AG08396 (cell line): ENCODE data around the gene TLE7.

Experiments used
- DNase-seq: peaks from one replicate; pipeline ENCODE4 v3.0.0; 2012; ENCODE audit warnings: low spot score, mixed read lengths

The TLE7 gene

DNA sequence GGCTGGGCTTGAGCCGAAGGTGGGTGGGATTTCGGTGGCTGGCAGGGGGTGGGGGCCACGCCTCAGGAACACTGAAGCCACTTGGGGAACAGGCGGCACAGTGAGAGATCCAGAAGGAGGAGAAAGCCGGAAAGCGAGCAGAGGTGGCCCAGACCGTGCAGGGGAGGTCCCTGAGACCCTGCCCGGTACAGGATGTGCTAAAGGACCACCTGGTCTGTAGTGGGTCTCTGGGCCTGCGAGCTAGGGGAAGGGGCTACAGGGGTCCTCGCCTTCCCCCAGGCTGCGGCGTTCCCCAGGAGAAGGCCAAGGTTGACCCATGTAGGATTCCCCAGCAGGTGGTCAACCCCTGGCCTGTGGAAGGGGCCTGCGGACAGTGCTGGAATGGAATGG is at the start of gene TLE7:
TLE7 (minus strand) TSS at position 4 of the 390 bp plus-strand sequence. CDS start 8,730 bp downstream, outside the sequence.
- DNase-seq: no peak

DNA sequence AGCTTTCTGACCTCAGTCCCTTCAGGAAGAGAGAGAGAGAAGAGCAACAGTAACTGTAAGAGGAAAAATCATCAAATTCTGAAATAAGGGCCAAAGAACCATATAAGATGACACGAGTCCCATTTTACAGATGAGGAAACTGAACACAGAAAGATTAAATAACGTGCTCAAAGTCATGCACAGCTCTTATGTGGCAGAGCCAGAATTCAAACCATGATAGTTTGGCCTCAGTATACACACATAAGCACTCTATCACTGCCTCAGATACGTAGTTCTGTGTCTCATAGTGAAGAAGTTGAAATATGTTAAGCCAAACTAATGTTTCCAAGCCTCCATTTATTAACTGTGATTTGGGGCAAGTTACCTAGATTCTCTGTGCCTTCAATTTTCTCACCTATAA is 49.2 kb upstream of the TLE7 start:
- no peak for DNase-seq

DNA sequence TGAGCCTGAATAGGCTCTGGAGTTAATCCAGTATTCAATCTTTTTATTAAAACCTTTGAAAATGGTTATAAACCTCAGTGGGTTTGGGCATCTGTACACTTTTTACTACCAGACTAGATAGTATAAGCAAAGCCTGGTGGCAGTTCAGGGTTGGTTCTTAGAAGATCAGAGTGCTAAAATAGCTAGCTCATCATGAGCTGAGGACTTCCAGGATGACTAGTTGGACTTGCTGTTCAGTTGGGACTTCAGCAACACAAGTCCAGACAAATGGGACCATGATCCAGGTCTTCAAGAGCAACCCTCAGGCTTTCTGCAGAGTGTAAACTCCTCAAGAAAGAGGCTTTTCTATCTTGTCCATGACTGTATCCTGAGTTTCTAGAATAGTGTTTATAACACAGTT is 48.5 kb upstream of the TLE7 start:
- no peak for DNase-seq

DNA sequence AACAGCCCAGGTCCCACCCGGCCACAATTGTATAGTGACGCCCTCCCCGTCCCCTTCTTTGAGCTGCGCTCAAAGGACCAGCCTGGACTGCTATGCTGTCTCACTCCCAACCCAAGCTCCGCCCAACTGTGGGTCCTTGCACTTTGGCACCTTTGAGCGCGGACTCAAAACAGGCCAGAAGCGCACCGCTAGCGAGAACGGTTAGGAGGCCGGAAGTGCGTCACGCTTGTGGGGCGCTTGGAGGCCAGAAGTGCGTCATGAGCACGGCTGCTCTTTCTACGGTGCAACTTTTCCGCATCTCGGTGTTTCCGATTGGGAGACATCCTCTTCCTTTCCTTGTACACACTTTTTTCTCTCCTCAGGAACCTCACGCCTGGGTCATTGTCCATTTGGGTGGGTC is 47.3 kb upstream of the TLE7 start, which contains the start of gene ZNF19:
ZNF19 (minus strand) TSS at position 203 of the 400 bp plus-strand sequence. CDS start 7,210 bp downstream, outside the sequence.
- DNase-seq: no peak

DNA sequence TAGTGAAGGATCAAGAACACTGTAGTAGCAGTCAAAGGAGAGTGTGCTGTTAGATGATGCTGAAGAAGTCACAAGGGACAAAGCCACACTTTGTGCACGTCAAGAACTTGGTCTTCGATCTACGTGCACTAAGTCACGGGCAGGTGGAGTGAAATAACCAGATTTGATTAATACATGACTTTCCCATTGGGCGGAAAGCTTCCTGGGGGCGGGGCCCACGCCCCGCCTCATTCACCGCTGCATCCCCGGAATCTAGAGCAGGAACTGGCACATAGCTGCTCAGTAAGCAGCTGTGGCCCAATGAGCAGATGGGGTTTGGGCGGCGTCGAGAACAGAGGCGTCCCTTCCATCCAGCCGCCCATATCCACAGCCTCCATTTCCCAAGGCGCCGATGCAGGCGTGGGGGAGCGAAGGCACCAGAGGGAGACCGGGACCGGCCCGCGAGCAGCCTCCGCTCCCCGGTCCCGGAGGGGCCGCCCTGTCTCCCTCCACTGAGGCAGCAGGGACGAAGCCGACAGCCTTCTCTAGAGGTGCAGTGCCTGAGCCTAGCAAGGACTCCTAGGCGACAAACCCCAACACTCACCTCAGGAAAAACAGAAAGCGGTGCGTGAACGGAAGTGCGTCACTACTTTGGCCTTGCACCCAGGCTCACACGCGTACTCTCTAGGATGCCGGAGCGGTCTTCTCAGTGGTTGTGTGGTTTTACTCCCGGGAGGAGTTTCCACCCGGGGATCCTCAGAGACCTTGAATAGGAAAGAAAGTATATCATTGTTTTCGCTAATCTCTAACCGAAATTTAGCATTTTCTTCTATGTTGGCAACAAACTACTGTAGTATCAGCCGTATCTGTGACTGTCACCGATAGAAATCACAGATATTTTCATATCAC is 42.4 kb upstream of the TLE7 start:
- DNase-seq: peak; percentile 87

DNA sequence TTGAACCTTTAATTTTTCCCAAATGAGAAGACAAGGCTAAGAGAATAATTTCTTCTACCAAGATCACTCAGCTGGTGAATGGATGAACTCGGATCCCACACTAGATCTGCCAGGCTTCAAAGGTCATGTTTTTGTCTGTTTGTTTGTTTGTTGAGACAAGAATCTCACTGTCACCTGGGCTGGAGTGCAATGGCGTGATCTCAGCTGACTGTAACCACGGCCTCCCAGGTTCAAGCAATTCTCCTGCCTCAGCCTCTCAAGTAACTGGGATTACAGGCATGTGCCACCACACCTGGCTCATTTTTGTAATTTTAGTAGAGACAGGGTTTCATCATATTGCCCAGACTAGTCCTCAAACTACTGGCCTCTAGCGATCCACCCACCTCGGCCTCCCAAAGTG is 40.7 kb upstream of the TLE7 start:
- no peak for DNase-seq

DNA sequence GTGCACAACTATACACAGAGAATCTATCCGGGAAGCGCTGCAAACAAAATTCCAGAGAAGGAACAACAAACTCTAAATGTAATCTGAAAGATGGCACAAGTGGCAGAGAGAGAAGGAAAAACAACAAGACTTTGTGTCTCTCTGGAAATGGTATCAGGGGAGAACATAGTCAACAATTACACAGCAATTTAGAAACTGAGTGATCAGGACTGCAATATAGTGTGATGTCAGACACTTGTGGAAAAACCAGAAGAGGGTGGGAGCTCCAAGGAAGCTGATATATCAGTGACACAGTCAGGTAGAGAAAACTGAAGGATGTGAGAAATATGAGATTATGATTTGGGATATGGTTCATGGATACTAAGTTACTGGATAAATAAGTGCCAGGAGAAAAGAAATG is 39.1 kb upstream of the TLE7 start:
- DNase-seq: no peak

DNA sequence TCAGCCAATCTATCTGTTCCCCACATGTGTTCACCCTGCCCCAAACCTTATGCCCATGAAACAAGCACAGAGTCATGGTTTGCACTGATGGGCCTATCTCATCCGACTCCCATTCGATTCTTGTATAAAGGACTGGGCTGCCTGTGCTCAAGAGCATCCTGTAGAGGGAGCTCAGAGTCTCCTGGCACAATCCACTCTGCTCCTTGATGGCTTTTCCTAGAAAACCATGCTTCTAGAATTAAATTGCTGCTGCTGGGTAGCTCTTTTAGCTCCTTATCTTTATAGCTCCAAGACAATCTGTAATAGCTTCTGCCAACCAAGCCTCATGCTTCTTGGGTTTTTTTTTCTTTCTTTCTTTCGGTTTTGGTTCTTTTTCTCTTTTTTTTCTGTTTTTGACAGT is 37.6 kb upstream of the TLE7 start:
- peak; percentile 29 for DNase-seq

DNA sequence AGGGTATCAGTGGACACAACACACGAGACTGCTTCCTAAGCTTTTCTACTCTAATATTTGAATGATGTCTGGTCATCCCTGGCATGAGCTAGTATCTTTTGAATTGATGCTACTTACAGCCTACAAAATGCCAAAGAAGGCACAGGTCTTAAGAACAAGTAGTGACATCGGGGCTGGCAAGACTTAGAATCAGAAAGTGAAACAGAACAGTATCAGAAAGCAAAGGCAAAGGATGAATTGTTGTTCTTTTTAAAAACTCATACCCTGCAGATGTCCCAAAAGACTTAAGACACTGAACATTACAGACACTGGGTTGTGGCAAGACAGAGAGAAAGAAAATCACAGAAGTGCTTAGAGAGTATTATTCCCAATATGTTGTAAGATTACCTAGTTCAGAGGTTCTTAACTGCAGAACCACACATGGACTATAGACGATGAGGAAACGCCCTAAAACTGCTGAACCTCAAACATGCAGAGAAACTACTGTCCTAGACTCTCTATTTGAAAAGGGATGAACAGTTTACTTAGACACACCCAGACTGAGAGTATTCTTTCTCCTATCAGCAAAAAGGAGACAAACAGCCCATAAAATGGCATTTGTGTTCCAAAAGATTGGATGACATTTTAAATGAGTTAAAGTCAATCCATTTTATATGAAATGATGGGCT is 34.7 kb upstream of the TLE7 start:
- no peak for DNase-seq

DNA sequence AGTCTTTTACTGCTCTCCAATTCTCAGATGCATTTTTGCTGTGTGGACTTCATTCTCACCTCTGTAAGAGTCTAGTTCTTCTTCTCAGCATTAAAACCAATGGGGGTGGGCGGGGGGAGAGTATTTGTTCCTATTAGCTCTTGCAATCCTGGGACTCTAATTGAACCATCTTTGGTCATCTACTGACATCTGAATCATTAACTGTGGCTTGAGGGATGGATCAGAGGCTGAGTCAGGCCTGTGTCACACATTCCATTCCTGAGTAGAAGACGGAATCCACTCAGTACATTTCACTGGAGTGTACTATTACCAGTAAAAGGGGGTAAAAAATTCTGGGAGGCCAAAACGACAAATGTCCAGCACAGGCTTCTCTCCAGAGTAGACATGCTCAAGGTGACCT is 33.0 kb upstream of the TLE7 start:
- DNase-seq: peak; percentile 77

DNA sequence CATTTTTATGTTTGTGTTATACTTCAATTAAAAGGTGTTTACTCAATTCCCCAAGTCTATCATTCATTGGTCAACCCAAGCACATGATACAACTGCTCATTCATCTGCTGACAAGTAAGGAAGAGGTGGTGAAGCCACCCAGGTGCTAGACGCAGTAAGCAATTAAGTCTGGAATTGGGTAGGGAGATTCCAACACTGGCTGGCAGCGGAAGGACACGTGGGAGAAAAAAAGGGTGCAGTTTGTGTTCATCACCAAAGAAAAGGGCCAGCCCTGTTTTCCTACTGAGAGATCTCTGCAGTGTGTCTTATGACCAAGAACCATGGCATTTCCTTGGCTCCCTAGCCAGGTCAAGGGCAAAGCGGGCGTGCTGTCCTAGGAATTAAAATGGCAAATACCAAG is 32.0 kb upstream of the TLE7 start:
- DNase-seq: no peak

DNA sequence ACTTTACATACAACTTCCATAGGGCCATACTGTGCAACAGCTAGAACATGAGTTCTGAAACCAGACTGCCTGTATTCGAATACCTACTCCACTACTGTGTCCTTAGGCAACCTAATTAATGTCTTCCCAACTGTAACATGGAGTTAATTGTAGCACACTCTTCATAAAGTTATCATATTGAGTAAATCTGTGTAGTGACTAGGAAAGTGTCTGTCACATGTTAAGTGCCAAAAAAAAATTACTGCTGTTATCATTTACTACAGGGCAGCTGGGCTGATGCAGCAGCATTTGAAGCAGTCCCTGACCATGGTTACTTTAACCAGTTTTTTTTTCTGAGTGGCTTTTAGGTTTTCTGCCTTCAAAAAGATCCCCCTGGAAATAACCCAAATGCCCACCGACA is 31.1 kb upstream of the TLE7 start:
- DNase-seq: no peak

DNA sequence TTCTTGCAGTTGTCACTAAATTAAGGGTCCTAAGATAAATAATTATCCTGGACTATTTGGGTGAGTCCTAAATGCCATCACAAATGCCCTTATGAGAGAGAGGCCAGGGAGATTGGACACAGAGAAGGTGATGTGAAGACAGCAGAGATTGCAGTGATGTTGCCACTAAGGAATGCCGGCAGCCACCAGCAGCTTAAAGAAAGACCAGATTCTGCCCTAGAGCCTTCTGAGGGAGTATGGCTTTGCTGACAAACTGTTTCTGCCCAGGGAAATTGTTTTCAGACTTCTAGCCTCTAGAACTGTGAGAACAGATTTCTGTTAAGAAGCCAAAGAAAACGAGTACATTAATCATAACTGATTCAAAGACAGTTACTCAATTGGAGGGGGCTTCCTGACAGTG is 30.2 kb upstream of the TLE7 start:
- DNase-seq: no peak

DNA sequence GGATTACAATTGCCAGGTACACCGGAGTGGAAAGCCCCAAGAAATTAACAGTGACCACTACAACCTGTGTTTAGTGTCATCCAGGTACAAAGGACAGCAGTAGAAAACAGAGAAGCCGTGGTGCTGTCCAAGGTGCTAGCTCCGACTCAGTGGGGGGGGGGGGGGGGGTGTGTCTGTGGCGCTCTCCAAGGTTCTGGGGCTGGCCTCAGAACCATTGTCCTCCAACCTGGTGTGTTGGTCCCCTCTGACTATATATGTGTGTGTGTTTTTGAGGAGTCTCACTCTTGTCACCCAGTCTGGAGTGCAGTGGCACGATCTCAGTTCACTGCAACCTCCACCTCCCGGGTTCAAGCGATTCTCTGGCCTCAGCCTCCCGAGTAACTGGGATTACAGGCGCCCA is 26.0 kb upstream of the TLE7 start:
- peak; percentile 73 for DNase-seq

DNA sequence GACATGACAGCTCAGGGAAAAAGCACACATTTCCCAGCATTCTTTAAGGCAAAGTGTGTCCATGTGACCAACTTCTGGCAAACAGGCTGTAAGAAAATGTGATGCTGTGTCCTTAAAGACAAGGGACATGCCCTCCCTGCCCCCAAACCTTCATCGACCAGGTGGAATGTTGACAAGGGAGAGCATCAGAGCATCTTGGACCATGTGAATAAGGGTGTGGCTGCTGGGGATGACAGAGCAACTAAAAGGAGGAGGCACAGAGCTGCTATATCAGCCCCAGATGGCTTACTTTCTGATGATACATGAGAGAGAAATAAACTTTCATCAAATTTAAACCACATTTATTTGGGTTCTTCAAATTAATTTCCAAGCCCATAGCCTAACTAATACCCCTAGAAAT is 22.4 kb upstream of the TLE7 start:
- no peak for DNase-seq

DNA sequence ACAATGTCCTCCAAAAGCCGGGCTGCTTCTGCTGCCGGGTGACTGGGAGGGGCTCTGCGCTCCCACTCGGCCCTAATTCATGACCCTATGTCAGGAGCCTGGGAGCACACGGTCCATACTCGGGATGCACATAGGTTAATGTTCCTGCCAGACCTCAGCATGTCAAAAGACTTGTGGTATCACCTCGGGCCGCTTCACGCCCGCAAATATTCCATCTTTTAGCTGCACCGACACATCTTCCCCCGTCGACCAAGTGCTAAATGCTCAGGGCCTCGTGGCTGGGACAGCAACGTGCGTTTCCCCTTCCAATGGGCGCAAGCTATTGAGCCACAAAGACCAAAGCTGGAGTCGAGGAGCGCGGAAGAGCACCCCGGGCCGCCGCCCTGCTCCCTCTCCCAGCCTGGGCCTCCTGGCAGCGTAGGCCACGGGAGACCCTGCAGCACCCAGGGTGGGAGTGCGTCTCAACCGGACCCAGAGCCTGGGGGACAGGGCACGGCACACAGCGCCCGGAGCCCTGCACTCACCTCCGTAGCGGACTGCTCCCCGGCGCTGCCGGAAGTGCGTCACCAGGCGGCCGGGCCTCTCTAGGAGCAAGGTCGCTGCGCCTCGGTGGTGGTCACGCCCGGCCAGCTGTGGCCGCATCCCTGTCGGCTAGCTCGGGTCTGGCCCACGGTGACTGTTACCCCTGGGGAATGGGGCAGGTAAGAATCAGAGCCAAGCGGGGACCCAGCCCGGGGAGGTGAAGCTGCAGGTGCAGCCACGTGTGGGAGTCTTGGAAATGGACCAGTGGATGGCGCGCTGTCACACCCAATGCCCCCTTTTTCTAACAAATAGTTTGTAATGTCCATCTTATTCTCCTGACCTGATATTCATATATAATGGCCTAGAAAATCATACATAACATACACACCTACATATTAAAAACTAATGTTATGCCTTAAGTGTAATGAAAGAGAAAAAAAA is 20.1 kb upstream of the TLE7 start, which contains the start of gene ZNF23:
ZNF23 (minus strand) TSS at position 562 of the 963 bp plus-strand sequence. CDS start 5,451 bp downstream, outside the sequence.
- DNase-seq: peak; percentile 93

DNA sequence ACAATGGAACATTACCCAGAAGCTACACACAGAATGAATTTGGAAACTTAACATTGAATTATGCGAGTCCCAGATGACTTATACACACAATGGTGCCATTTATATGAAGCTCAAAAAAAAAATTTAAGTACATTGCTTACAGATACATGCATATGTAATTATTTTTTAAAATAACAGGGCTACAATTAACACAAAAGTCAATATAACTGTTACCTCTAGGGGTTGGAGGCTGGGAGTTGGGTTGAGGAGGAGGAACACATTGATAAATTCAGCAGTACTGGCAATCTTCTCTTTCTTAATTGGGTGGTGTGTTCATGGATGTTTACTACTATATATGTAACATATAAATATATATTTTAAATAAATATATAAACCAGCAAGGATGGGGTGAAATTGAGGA is 19.1 kb upstream of the TLE7 start:
- no peak for DNase-seq

DNA sequence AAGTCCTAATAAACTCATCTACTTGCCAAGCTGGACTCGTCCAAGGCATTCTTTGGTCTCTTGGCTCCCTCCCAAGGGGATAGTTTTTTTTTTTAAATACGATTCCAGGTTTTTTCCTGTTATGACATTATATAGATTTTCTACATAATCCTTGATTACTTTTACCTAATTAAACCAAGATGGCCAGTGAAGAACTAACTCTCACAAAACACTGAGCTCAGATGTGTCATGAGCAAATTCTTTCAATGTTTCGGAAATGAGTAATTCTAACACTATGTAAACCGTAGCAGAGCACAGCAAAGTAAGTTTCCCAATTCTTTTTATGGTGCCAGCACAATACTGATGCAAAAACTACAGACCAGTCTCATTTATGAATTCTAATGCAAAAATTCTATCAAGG is 18.4 kb upstream of the TLE7 start:
- DNase-seq: peak; percentile 81

DNA sequence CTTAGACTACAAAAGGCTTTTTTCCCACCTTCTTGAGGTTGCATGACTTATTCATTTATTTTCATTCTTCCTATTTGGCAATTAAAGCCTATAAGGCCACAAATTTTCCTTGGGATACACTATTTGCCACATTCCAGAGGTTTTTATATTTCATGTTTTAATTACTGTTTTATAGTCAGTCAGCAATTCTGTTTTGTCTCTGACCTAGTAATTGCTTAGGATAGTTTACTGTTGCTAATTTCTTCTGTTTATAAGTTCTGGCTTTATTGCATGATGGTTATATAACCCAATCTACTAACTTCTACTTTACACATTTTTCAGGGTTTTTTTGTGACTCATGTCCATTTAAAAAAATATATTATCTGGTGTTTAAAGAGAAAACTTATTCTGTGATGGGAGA is 17.7 kb upstream of the TLE7 start:
- no peak for DNase-seq

DNA sequence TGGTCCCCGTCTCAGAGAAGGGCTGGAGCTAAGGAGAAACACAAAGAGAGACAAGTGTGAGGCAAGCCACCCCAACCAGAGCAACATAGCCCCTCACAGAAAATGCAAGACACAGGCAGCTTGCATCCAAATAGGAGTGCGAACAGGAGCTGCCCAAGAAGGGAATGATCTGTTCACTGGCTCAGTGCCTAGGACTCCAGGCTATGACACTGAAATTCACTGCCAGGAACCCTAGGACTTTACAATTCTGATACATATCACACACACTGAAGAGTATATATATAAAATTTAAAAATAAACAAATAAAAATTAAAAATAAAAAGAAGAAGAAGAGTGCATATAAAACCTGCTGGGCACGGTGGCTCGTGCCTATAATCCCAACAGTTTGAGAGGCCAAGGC is 14.9 kb upstream of the TLE7 start:
- no peak for DNase-seq

DNA sequence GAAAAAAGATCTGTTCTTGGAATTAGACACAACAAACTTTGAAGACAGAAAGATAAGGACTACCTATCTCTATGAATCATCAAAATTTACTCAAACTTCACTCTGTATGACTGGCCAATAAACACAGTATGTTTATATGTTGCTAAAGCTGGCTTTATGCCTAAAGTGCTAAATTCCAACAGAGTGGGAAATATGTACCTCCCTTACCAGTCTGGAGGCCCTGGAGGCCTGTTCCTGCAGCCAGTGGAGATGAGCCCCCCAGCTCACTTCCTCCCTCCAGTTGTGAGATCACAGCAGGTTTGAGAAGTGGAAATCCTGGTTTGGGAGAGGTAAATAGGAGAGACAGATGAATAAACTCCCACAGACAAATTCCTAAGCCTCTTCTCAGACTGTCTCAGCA is 11.2 kb upstream of the TLE7 start:
- DNase-seq: no peak

DNA sequence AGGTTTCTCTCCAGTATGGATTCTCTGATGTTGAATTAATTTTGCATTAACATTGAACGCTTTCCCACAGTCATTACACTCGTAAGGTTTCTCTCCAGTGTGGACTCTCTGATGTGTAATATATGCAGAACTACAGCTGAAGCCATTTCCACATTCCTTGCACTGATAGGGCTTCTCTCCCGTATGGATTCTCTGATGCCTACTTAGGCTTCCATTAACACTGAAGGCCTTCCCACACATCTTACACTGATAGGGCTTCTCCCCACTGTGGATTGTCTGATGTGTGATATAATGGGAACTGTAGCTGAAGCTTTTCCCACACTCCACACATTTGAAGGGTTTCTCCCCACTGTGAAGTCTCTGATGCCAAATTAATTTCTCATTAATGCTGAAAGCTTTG is 7.2 kb upstream of the TLE7 start:
- no peak for DNase-seq
